Endothelial cell of umbilical vein (primary cell): ENCODE data around the gene ARHGDIB. TPM values are rescaled to one million over a fixed set of nuclear protein-coding genes. Genes with fewer than 3 reads are reported as not detected.

Experiments used
- BruUV-seq: library from RNA; stranded (reverse); fragments of 400-500 nt; replicated peaks from 2 replicates; lab custom pipeline; 2021; lab: Mats Ljungman, UMichigan
- CTCF ChIA-PET: fragments of 300-600, 350-600 bp; sonication (Branson Sonifier 250); formaldehyde crosslinking; loops from one replicate; lab custom pipeline; 2021; ENCODE audit warnings: antibody characterized with exemption, inconsistent platforms; lab: Charles Lee
- POLR2A ChIA-PET: fragments of 300-600, 350-600 bp; sonication (Branson Sonifier 250); formaldehyde crosslinking; loops from one replicate; lab custom pipeline; 2021; ENCODE audit warnings: antibody characterized with exemption, inconsistent platforms; lab: Charles Lee
- DNase-seq: peaks from one replicate; pipeline ENCODE4 v3.0.0-alpha.2; 2011; ENCODE audit warnings: low read depth, low spot score
- FAIRE-seq: peaks from 2 replicates; lab custom pipeline; 2011; peaks lifted over from hg19 to GRCh38; lab: Jason Lieb, UNC
- H2AFZ ChIP-seq: 2 replicates; pipeline ENCODE4 v1.6.0; 2012; ENCODE audit warnings: low read depth, low read length, control low read depth, inconsistent platforms
- H3K27ac ChIP-seq: 2 replicates; pipeline ENCODE4 v1.5.1; 2011; ENCODE audit warnings: low read depth, mild to moderate bottlenecking, control low read depth, low read length, moderate library complexity; ENCODE audit not compliant: insufficient read depth
- H3K27me3 ChIP-seq, 2 experiments: 2 replicates each; pipeline versions ENCODE4 v1.6.0 to v1.6.1; 2011; ENCODE audit warnings: low read length in 2 of 2, mixed read lengths in 1 of 2; ENCODE audit not compliant: control insufficient read depth in 2 of 2, insufficient read depth in 2 of 2
- H3K36me3 ChIP-seq, 2 experiments: 2 replicates in 1 of 2; 3 replicates in 1 of 2; pipeline ENCODE4 v1.5.1; 2011; ENCODE audit warnings: low read length in 2 of 2, mild to moderate bottlenecking in 1 of 2, moderate library complexity in 1 of 2; ENCODE audit not compliant: control insufficient read depth in 2 of 2, insufficient read depth in 2 of 2; ENCODE audit errors: extremely low read depth in 1 of 2
- H3K4me1 ChIP-seq: 3 replicates; pipeline ENCODE4 v1.5.1; 2011; ENCODE audit warnings: mild to moderate bottlenecking, low read length; ENCODE audit not compliant: control insufficient read depth, insufficient read depth; ENCODE audit errors: extremely low read depth
- H3K4me2 ChIP-seq: 2 replicates; pipeline ENCODE4 v1.6.1; 2011; ENCODE audit warnings: low read length, control low read depth, mixed read lengths; ENCODE audit not compliant: insufficient read depth
- H3K4me3 ChIP-seq, 3 experiments: fragments of 200-600 bp in 1 of 3; sonication (generic), shearing (Covaris generic) in 1 of 3; replicated peaks in 1 of 3; 2 replicates each; pipeline ENCODE4 v1.5.1; 2011 to 2016; ENCODE audit warnings: control low read depth in 3 of 3, low read length in 3 of 3, mild to moderate bottlenecking in 2 of 3, inconsistent platforms in 1 of 3, low read depth in 1 of 3, moderate library complexity in 1 of 3; ENCODE audit not compliant: insufficient read depth in 1 of 3
- H3K79me2 ChIP-seq: 2 replicates; pipeline ENCODE4 v1.6.0; 2012; ENCODE audit warnings: low read length, inconsistent platforms; ENCODE audit not compliant: control insufficient read depth, insufficient read depth
- H3K9ac ChIP-seq: replicated peaks from 2 replicates; pipeline ENCODE3; 2011; ENCODE audit warnings: low read length, control low read depth; ENCODE audit not compliant: insufficient read depth; ENCODE audit errors: extremely low read depth
- H3K9me1 ChIP-seq: replicated peaks from 3 replicates; pipeline ENCODE4 v1.6.0; 2011; ENCODE audit warnings: mild to moderate bottlenecking, low read length; ENCODE audit not compliant: control insufficient read depth, insufficient read depth; ENCODE audit errors: extremely low read depth
- H3K9me3 ChIP-seq: replicated peaks from 2 replicates; pipeline ENCODE4 v1.5.1; 2012; ENCODE audit warnings: low read length, inconsistent platforms; ENCODE audit not compliant: control insufficient read depth, insufficient read depth
- H4K20me1 ChIP-seq: replicated peaks from 2 replicates; pipeline ENCODE3; 2011; ENCODE audit warnings: mild to moderate bottlenecking, low read length; ENCODE audit not compliant: control insufficient read depth, insufficient read depth; ENCODE audit errors: extremely low read depth
- CTCF ChIP-seq, 2 donors: IDR thresholded peaks; 1 replicate in 1 of 2; 2 replicates in 1 of 2; pipeline ENCODE4 v1.5.1; 2011; ENCODE audit warnings: low read length in 2 of 2, mild to moderate bottlenecking in 2 of 2, moderate library complexity in 2 of 2, control low read depth in 1 of 2, inconsistent platforms in 1 of 2, low read depth in 1 of 2; ENCODE audit not compliant: insufficient read depth in 1 of 2; ENCODE audit errors: extremely low read depth in 1 of 2
- EZH2 ChIP-seq: IDR thresholded peaks from 2 replicates; pipeline ENCODE4 v1.6.1; 2012; ENCODE audit warnings: borderline replicate concordance, low read depth, mild to moderate bottlenecking, moderate library complexity, low read length, inconsistent platforms; ENCODE audit not compliant: severe bottlenecking
- FOS ChIP-seq: IDR thresholded peaks from 2 replicates; pipeline ENCODE4 v1.6.1; 2011; ENCODE audit warnings: mild to moderate bottlenecking, low read length, moderate library complexity, borderline replicate concordance; ENCODE audit not compliant: insufficient read depth
- GATA2 ChIP-seq: IDR thresholded peaks from 2 replicates; pipeline ENCODE4 v1.7.0; 2011; ENCODE audit warnings: low read depth, mild to moderate bottlenecking, moderate library complexity, mixed read lengths, low read length; ENCODE audit not compliant: insufficient read length, insufficient read depth
- JUN ChIP-seq: IDR thresholded peaks from 2 replicates; pipeline ENCODE4 v1.6.1; 2011; ENCODE audit warnings: borderline replicate concordance, low read depth; ENCODE audit not compliant: insufficient read length, insufficient read depth
- MAX ChIP-seq: IDR thresholded peaks from 2 replicates; pipeline ENCODE4 v1.6.1; 2011; ENCODE audit not compliant: insufficient read depth, insufficient read length
- MYC ChIP-seq: IDR thresholded peaks from one replicate; pipeline ENCODE4 v1.6.1; 2011; ENCODE audit warnings: mild to moderate bottlenecking, low read depth, low read length
- POLR2A ChIP-seq: IDR thresholded peaks from 2 replicates; pipeline ENCODE4 v1.6.1; 2012; ENCODE audit warnings: low read depth, mild to moderate bottlenecking, control low read depth, low read length
- POLR2AphosphoS5 ChIP-seq: IDR thresholded peaks from 2 replicates; pipeline ENCODE4 v1.6.1; 2012; ENCODE audit warnings: low read depth, mild to moderate bottlenecking, control low read depth, low read length, moderate library complexity; ENCODE audit not compliant: insufficient read depth
- dilution Hi-C: fragments of 300-500 bp; cut with MboI; formaldehyde crosslinking; loops from one replicate; pipeline ENCODE4 v1.15.0; 2019; ENCODE audit warnings: low sequenced_read_pairs; ENCODE audit not compliant: extremely low pct_ligation_motif_present
- intact Hi-C: fragments of 100-400 bp; cut with micrococcal nuclease; formaldehyde crosslinking; loops from one replicate; pipeline ENCODE4 v1.10.0; 2022
- polyA plus RNA-seq, 4 experiments: library from polyadenylated mRNA; depleted of rRNA in 3 of 4; stranded (reverse) in 3 of 4; unstranded in 1 of 4; fragments of >200 nt; gene quantifications; 2 replicates each; pipeline versions ENCODE4 v1.2.1 to v1.2.3, GENCODE V29; 2011 to 2012; ENCODE audit warnings: missing spikeins in 1 of 4
- total RNA-seq: library from RNA; stranded (reverse); gene quantifications from 2 replicates; pipeline ENCODE4 v1.2.3, GENCODE V29; 2021

Gene ARHGDIB
- total and polyA plus RNA-seq, 2 donors (not counting 3 experiments of a cell fraction or from before 2014, with no cell fraction given) = 483 to 1,200 TPM

GRCh38 chr12:14934511-14934910 lies 26.9 kb downstream of the ARHGDIB start:
- H3K9me3 ChIP-seq = no peaks in the 10 kb centered on the region
- no peak overlapping the region for H2AFZ ChIP-seq
- CTCF ChIA-PET = no interaction called here
- intact Hi-C loops = no loop called here
- no peaks in the 10 kb centered on the region for H3K9me1 ChIP-seq
- no peak overlapping the region for H3K9ac ChIP-seq
- dilution Hi-C loops = no loop called here
- no peaks in the 10 kb centered on the region for H3K27me3 ChIP-seq
- no peak overlapping the region for H3K4me3 ChIP-seq
- H3K4me1 ChIP-seq = peaks cover 9% of the 10 kb centered on the region
- TF ChIP-seq EZH2 (no peak), CTCF (IDR thresholded peaks at IDR 0.05; ENCODE audit: extremely low read depth in 1 of 2, insufficient read depth in 1 of 2, low read depth in 1 of 2, low read length in 2 of 2) (no peak), MYC (no peak), MAX (no peak), POLR2A (no peak), POLR2AphosphoS5 (no peak), GATA2 (no peak), JUN (no peak), FOS (no peak)
- H3K79me2 ChIP-seq = no peaks in the 10 kb centered on the region
- H3K36me3 ChIP-seq = no peaks in the 10 kb centered on the region
- H3K27ac ChIP-seq = no peak overlapping the region
- no peaks in the 10 kb centered on the region for H4K20me1 ChIP-seq
- POLR2A ChIA-PET = no interaction called here
- no peak for FAIRE-seq
- DNase-seq = no peak
- H3K4me2 ChIP-seq = no peak overlapping the region
- BruUV-seq = no TSS peak
